Measurements from ENCODE around the gene SLC6A7.

- TF ChIP-seq CTCF (IDR thresholded peaks at IDR 0.05; ENCODE audit: low read depth, low read length): no peak
- TF ChIP-seq MYC (IDR thresholded peaks at IDR 0.05; ENCODE audit: low read depth, low read length): no peak
- TF ChIP-seq POLR2A (IDR thresholded peaks at IDR 0.05; ENCODE audit: extremely low read depth, insufficient read length): no peak
Measured at GRCh38 chr5:150251504-150251903, 61.6 kb downstream of the SLC6A7 start.
